D341Med (cell line): ENCODE results near the gene HNRNPR.

Experiments
- DNase-seq: peaks from one replicate; pipeline ENCODE4 v3.0.0; 2012; ENCODE audit warnings: low spot score

Gene HNRNPR

GRCh38 chr1:23368562-23369334 is 24.7 kb upstream of the HNRNPR start:
- peak; percentile 90 for DNase-seq

GRCh38 chr1:23367791-23368561 is 23.9 kb upstream of the HNRNPR start:
- DNase-seq, result peak; percentile 97

GRCh38 chr1:23367451-23367790 is 23.3 kb upstream of the HNRNPR start:
- no peak for DNase-seq

- DNase-seq, result no peak
These were observed 22.5 kb upstream of the HNRNPR start for GRCh38 chr1:23366598-23366997.

- no peak for DNase-seq
These were observed 22.1 kb upstream of the HNRNPR start for GRCh38 chr1:23366146-23366545.

GRCh38 chr1:23362218-23362713 is 18.2 kb upstream of the HNRNPR start:
- no peak for DNase-seq

- no peak for DNase-seq
These were observed 14.3 kb upstream of the HNRNPR start for GRCh38 chr1:23358310-23358875.

GRCh38 chr1:23357138-23357908 is 13.2 kb upstream of the HNRNPR start:
- no peak for DNase-seq

- no peak for DNase-seq
These were observed 12.5 kb upstream of the HNRNPR start for GRCh38 chr1:23356471-23357137.

GRCh38 chr1:23354245-23354644 is 10.2 kb upstream of the HNRNPR start:
- no peak for DNase-seq

- no peak for DNase-seq
These were observed 8.1 kb upstream of the HNRNPR start for GRCh38 chr1:23352096-23352695.

- DNase-seq, result no peak
These were observed 1.8 kb upstream of the HNRNPR start for GRCh38 chr1:23345920-23346319.

- DNase-seq, result peak; percentile 41
These were observed 946 bp upstream of the HNRNPR start for GRCh38 chr1:23344987-23345472.

- DNase-seq, result peak; percentile 61
These were observed 618 bp downstream of the HNRNPR start for GRCh38 chr1:23343221-23344110.

GRCh38 chr1:23341931-23342692 is 2.0 kb downstream of the HNRNPR start:
- no peak for DNase-seq

GRCh38 chr1:23339632-23340031 is 4.5 kb downstream of the HNRNPR start:
- no peak for DNase-seq

GRCh38 chr1:23337869-23338268 is 6.2 kb downstream of the HNRNPR start:
- no peak for DNase-seq

GRCh38 chr1:23331713-23332112 is 12.4 kb downstream of the HNRNPR start:
- DNase-seq, result no peak

GRCh38 chr1:23330846-23331245 is 13.2 kb downstream of the HNRNPR start:
- DNase-seq, result no peak
